ENCODE measurements around the gene ALAD.

ALAD gene

GRCh38 chr9:113349445-113350094 lies 51.5 kb downstream of the ALAD start, which contains the start of gene BSPRY:
Gene BSPRY, plus strand, starts transcription at chr9:113349541. Its CDS starts 39 bp downstream, at chr9:113349580.
- Mint-ChIP-seq H3K27me3 (peaks cover 7% of the 10 kb centered on the region), H3K9me3 (no peaks in the 10 kb centered on the region), H3K4me3 (peak within 1 kb of the TSS; percentile 95 to 97), H3K4me1 (peaks cover 56% of the 10 kb centered on the region), H3K27ac (peak within 1 kb of the TSS; percentile 92 to 98)
- DNase-seq, result peak; percentile 60
- peak; percentile 72 for ATAC-seq

- peak overlapping the region; percentile 65 to 83 for H3K4me3 Mint-ChIP-seq
- H3K27ac Mint-ChIP-seq, result peak overlapping the region in 1 of 2 donors; percentile 92
- ATAC-seq (no peak), DNase-seq (no peak)
- peaks cover 58% of the 10 kb centered on the region for H3K4me1 Mint-ChIP-seq
- H3K9me3 Mint-ChIP-seq, result no peaks in the 10 kb centered on the region
- peaks cover 7% of the 10 kb centered on the region for H3K27me3 Mint-ChIP-seq
Measured at GRCh38 chr9:113349066-113349444, 52.0 kb downstream of the ALAD start.

- H3K4me3 Mint-ChIP-seq, result no peak overlapping the region
- H3K9me3 Mint-ChIP-seq, result peaks cover 0 to 1% of the 10 kb centered on the region in 2 donors
- peaks cover 7% of the 10 kb centered on the region for H3K27me3 Mint-ChIP-seq
- H3K27ac Mint-ChIP-seq, result no peak overlapping the region
- peaks cover 65% of the 10 kb centered on the region for H3K4me1 Mint-ChIP-seq
- ATAC-seq (no peak), DNase-seq (no peak)
Measured at GRCh38 chr9:113348437-113348836, 52.6 kb downstream of the ALAD start.

GRCh38 chr9:113345671-113346070 lies 55.4 kb downstream of the ALAD start:
- no peak overlapping the region for H3K4me3 Mint-ChIP-seq
- H3K27ac Mint-ChIP-seq, result peak overlapping the region in 1 of 2 donors; percentile 55
- H3K4me1 Mint-ChIP-seq, result peaks cover 64% of the 10 kb centered on the region
- H3K27me3 Mint-ChIP-seq, result no peaks in the 10 kb centered on the region
- peaks cover 0 to 9% of the 10 kb centered on the region in 2 donors for H3K9me3 Mint-ChIP-seq
- ATAC-seq, result no peak
- DNase-seq, result no peak

- peaks cover 64% of the 10 kb centered on the region for H3K4me1 Mint-ChIP-seq
- no peak for DNase-seq
- no peak overlapping the region for H3K4me3 Mint-ChIP-seq
- peaks cover 0 to 9% of the 10 kb centered on the region in 2 donors for H3K9me3 Mint-ChIP-seq
- ATAC-seq, result no peak
- H3K27ac Mint-ChIP-seq, result no peak overlapping the region
- H3K27me3 Mint-ChIP-seq, result no peaks in the 10 kb centered on the region
Measured at GRCh38 chr9:113345190-113345589, 55.9 kb downstream of the ALAD start.

GRCh38 chr9:113343732-113344231 lies 57.3 kb downstream of the ALAD start:
- Mint-ChIP-seq H3K4me3 (peak overlapping the region; percentile 2 to 13), H3K27ac (peak overlapping the region in 1 of 2 donors; percentile 83), H3K4me1 (peaks cover 70% of the 10 kb centered on the region), H3K9me3 (peaks cover 0 to 9% of the 10 kb centered on the region in 2 donors), H3K27me3 (peaks cover 7% of the 10 kb centered on the region)
- ATAC-seq (peak; percentile 63), DNase-seq (peak in 1 of 2 donors; percentile 67)

GRCh38 chr9:113341712-113342410 lies 59.2 kb downstream of the ALAD start:
- ATAC-seq, result peak; percentile 29
- Mint-ChIP-seq H3K4me1 (peaks cover 58% of the 10 kb centered on the region), H3K4me3 (peak overlapping the region; percentile 82 to 97), H3K9me3 (peaks cover 0 to 9% of the 10 kb centered on the region in 2 donors), H3K27me3 (peaks cover 9% of the 10 kb centered on the region), H3K27ac (peak overlapping the region in 1 of 2 donors; percentile 40)
- DNase-seq, result peak in 1 of 2 donors; percentile 39

- H3K9me3 Mint-ChIP-seq, result peaks cover 0 to 9% of the 10 kb centered on the region in 2 donors
- H3K4me1 Mint-ChIP-seq, result peaks cover 47% of the 10 kb centered on the region
- peak within 1 kb of the TSS; percentile 82 to 97 for H3K4me3 Mint-ChIP-seq
- ATAC-seq (peak; percentile 95), DNase-seq (peak; percentile 84 to 86)
- H3K27me3 Mint-ChIP-seq, result peaks cover 9% of the 10 kb centered on the region
- H3K27ac Mint-ChIP-seq, result peak within 1 kb of the TSS; percentile 54 to 96
Measured at GRCh38 chr9:113340011-113340699, 60.9 kb downstream of the ALAD start, which contains the start of gene WDR31. Gene WDR31, minus strand, starts transcription at chr9:113340275. Its CDS starts 8,253 bp downstream, at chr9:113332022.

GRCh38 chr9:113337714-113338113 lies 63.4 kb downstream of the ALAD start:
- Mint-ChIP-seq H3K9me3 (peaks cover 0 to 3% of the 10 kb centered on the region in 2 donors), H3K4me3 (no peak overlapping the region), H3K4me1 (peaks cover 30% of the 10 kb centered on the region), H3K27ac (no peak overlapping the region), H3K27me3 (peaks cover 9% of the 10 kb centered on the region)
- no peak for DNase-seq
- ATAC-seq, result no peak
